ENCODE measurements around the gene CYREN. TPM values are rescaled to one million over a fixed set of nuclear protein-coding genes. Genes with fewer than 3 reads are reported as not detected.

The CYREN gene
- total and polyA plus RNA-seq, 4 donors: 22.4 to 50.2 (median 39.7) TPM

DNA sequence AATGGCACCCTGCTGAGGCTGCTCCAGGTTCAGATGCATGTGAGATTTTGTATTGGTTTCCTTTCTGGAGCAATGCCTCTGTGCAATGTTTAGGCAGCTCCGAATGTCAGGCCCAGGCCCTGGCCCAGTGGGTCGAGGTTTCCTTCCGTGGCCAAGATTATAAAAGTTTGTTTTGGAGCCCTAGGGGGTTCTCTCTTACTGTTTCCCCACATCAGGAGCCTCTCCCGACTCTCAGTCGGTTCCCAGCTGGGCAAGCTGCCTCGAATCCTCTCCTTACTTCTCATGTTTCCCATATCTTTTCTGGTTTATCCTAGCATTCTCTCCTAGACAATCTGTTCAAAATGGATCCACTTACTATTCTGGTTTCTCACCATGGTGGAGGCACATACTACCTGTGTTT, 11.6 kb downstream of the CYREN start:
- no peak for TF ChIP-seq CTCF (IDR thresholded peaks at IDR 0.05; ENCODE audit: control extremely low read depth, extremely low read depth)
- Histone ChIP-seq H3K27me3 (ENCODE audit: control insufficient read depth in 3 of 3, insufficient read depth in 3 of 3, low read length in 2 of 3) (no peaks in the 10 kb centered on the region), H3K36me3 (ENCODE audit: control insufficient read depth in 4 of 4, insufficient read depth in 4 of 4, low read length in 4 of 4) (peaks cover 0 to 3% (median 0%) of the 10 kb centered on the region in 4 donors), H3K27ac (ENCODE audit: low read depth in 1 of 2, low read length in 1 of 2) (peak overlapping the region in 1 of 2 donors; percentile 14), H3K9me3 (ENCODE audit: control insufficient read depth in 4 of 4, insufficient read depth in 3 of 4, low read length in 3 of 4) (peaks cover 0 to 4% (median 3%) of the 10 kb centered on the region in 4 donors), H3K9ac (ENCODE audit: insufficient read depth in 1 of 2, low read length in 2 of 2) (no peak overlapping the region), H3K4me3 (no peak overlapping the region), H3K4me1 (ENCODE audit: control insufficient read depth in 5 of 5, insufficient read depth in 5 of 5, low read length in 5 of 5) (peaks cover 0 to 25% (median 9%) of the 10 kb centered on the region in 5 donors)
- ATAC-seq (ENCODE audit: insufficient read depth, low FRiP score) (no peak), DNase-seq (no peak)
- 63 to 77% methylated on average over 6 of the region's 6 CpGs for WGBS, 2 donors

DNA sequence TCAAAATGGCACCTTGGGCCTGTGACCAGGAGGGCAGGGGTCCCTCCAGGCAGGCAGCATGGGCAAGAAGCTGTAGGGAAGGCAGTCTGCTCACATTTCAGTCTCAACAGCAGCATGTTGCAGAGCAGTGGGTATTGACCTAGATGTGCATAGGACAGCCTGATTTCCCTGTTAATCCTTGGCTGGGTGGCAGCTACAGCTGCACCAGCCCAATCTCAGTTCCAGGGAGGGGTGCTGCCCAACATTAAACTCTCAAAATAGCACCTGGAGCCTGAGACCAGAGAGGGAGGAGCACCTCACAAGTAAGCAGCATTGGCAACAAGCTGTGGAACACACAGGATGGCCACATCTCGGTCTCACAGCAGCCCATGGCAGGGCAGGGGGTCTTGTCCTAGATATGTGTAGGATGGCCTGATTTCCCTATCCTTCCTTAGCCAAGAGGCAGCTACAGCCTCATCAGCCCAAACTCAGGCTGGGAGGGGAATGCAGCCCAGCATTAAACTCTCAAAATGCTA, 12.3 kb downstream of the CYREN start:
- H3K36me3 ChIP-seq (ENCODE audit: control insufficient read depth in 4 of 4, insufficient read depth in 4 of 4, low read length in 4 of 4): no peaks in the 10 kb centered on the region
- H3K9ac ChIP-seq (ENCODE audit: insufficient read depth in 1 of 2, low read length in 2 of 2): no peak overlapping the region
- DNase-seq: no peak
- TF ChIP-seq CTCF (IDR thresholded peaks at IDR 0.05; ENCODE audit: control extremely low read depth, extremely low read depth): no peak
- H3K4me1 ChIP-seq (ENCODE audit: control insufficient read depth in 5 of 5, insufficient read depth in 5 of 5, low read length in 5 of 5): peaks cover 0 to 25% (median 9%) of the 10 kb centered on the region in 5 donors
- ATAC-seq (ENCODE audit: insufficient read depth, low FRiP score): no peak
- WGBS, 2 donors: 95 to 100% methylated on average over 1 of the region's 1 CpG
- no peak overlapping the region for H3K4me3 ChIP-seq
- H3K9me3 ChIP-seq (ENCODE audit: control insufficient read depth in 4 of 4, insufficient read depth in 3 of 4, low read length in 3 of 4): peaks cover 0 to 4% (median 3%) of the 10 kb centered on the region in 4 donors
- no peaks in the 10 kb centered on the region for H3K27me3 ChIP-seq (ENCODE audit: control insufficient read depth in 3 of 3, insufficient read depth in 3 of 3, low read length in 2 of 3)
- peak overlapping the region in 1 of 2 donors; percentile 27 for H3K27ac ChIP-seq (ENCODE audit: low read depth in 1 of 2, low read length in 1 of 2)

- Histone ChIP-seq H3K27ac (ENCODE audit: low read depth in 1 of 2, low read length in 1 of 2) (no peak overlapping the region), H3K9me3 (ENCODE audit: control insufficient read depth in 4 of 4, insufficient read depth in 3 of 4, low read length in 3 of 4) (peaks cover 0 to 4% (median 3%) of the 10 kb centered on the region in 4 donors), H3K9ac (ENCODE audit: insufficient read depth in 1 of 2, low read length in 2 of 2) (no peak overlapping the region), H3K27me3 (ENCODE audit: control insufficient read depth in 3 of 3, insufficient read depth in 3 of 3, low read length in 2 of 3) (no peaks in the 10 kb centered on the region), H3K4me3 (no peak overlapping the region), H3K36me3 (ENCODE audit: control insufficient read depth in 4 of 4, insufficient read depth in 4 of 4, low read length in 4 of 4) (peaks cover 0 to 2% (median 0%) of the 10 kb centered on the region in 4 donors), H3K4me1 (ENCODE audit: control insufficient read depth in 5 of 5, insufficient read depth in 5 of 5, low read length in 5 of 5) (peaks cover 0 to 26% (median 9%) of the 10 kb centered on the region in 5 donors)
- ATAC-seq (ENCODE audit: insufficient read depth, low FRiP score) (no peak), DNase-seq (no peak)
- TF ChIP-seq CTCF (IDR thresholded peaks at IDR 0.05; ENCODE audit: control extremely low read depth, extremely low read depth): no peak
- WGBS, 2 donors: 93 to 97% methylated on average over 1 of the region's 1 CpG
These were observed 14.2 kb downstream of the CYREN start for GRCh38 chr7:135156290-135156689.

DNA sequence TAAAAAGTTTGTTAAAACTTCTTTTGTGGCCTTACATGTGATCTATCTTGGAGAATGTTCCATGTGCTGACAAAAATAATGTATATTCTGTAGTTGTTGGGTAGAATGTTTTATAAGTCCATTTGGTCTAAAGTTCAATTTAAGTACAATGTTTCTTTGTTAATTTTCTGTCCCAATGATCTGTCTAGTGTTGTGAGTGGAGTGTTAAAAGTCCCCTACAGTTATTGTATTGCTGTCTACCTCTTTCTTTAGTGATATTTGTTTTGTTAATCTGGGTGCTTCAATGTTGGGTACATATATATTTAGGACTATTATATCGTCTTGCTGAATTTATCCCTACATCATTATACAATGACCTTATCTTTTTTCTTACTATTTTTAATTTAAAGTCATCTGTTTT, 15.8 kb downstream of the CYREN start:
- Histone ChIP-seq H3K27ac (ENCODE audit: low read depth in 1 of 2, low read length in 1 of 2) (no peak overlapping the region), H3K36me3 (ENCODE audit: control insufficient read depth in 4 of 4, insufficient read depth in 4 of 4, low read length in 4 of 4) (peaks cover 0 to 2% (median 0%) of the 10 kb centered on the region in 4 donors), H3K9ac (ENCODE audit: insufficient read depth in 1 of 2, low read length in 2 of 2) (no peak overlapping the region), H3K4me1 (ENCODE audit: control insufficient read depth in 5 of 5, insufficient read depth in 5 of 5, low read length in 5 of 5) (peaks cover 0 to 24% (median 8%) of the 10 kb centered on the region in 5 donors), H3K4me3 (no peak overlapping the region), H3K9me3 (ENCODE audit: control insufficient read depth in 4 of 4, insufficient read depth in 3 of 4, low read length in 3 of 4) (peaks cover 0 to 4% (median 3%) of the 10 kb centered on the region in 4 donors), H3K27me3 (ENCODE audit: control insufficient read depth in 3 of 3, insufficient read depth in 3 of 3, low read length in 2 of 3) (no peaks in the 10 kb centered on the region)
- DNase-seq (no peak), ATAC-seq (ENCODE audit: insufficient read depth, low FRiP score) (no peak)
- TF ChIP-seq CTCF (IDR thresholded peaks at IDR 0.05; ENCODE audit: control extremely low read depth, extremely low read depth): no peak
- WGBS, 2 donors: 75 to 89% methylated on average over 1 of the region's 1 CpG

All from lung (tissue), 12 donors.